HL-60 (cell line): ENCODE data around the gene CDHR3.

Experiments used
- DNase-seq, 2 experiments: peaks; one replicate each; pipeline ENCODE4 v3.0.0-alpha.2; 2010 to 2020; ENCODE audit warnings: low read depth in 1 of 2, low spot score in 1 of 2
- H3K27ac ChIP-seq: fragments of 250-450 bp; sonication (Bioruptor Pico); replicated peaks from 2 replicates; pipeline ENCODE4 v1.5.1; 2020; ENCODE audit warnings: mild to moderate bottlenecking, moderate library complexity
- H3K27me3 ChIP-seq: fragments of 250-450 bp; sonication (Bioruptor Pico); 2 replicates; pipeline ENCODE4 v1.5.1; 2021; ENCODE audit warnings: mild to moderate bottlenecking, moderate library complexity; ENCODE audit not compliant: insufficient read depth, poor library complexity, severe bottlenecking
- H3K4me3 ChIP-seq: replicated peaks from 2 replicates; pipeline ENCODE4 v1.5.1; 2011; ENCODE audit warnings: mild to moderate bottlenecking, control low read depth, low read length; ENCODE audit not compliant: insufficient read depth
- CTCF ChIP-seq: IDR thresholded peaks from one replicate; pipeline ENCODE4 v1.5.1; 2011; ENCODE audit warnings: low read length, control low read depth, inconsistent platforms; ENCODE audit not compliant: insufficient read depth
- GABPA ChIP-seq: IDR thresholded peaks from 2 replicates; pipeline ENCODE4 v1.6.1; 2012; ENCODE audit warnings: low read depth
- POLR2AphosphoS5 ChIP-seq: IDR thresholded peaks from 2 replicates; pipeline ENCODE4 v1.6.1; 2012; ENCODE audit warnings: low read depth
- REST ChIP-seq: IDR thresholded peaks from 2 replicates; pipeline ENCODE4 v1.6.1; 2012; ENCODE audit warnings: low read depth; ENCODE audit not compliant: insufficient replicate concordance
- SPI1 ChIP-seq: IDR thresholded peaks from 2 replicates; pipeline ENCODE4 v1.6.1; 2012; ENCODE audit warnings: low read depth, mild to moderate bottlenecking, borderline replicate concordance
- long read RNA-seq: library from polyadenylated mRNA; unstranded; transcript quantifications from one replicate; pipeline ENCODE4 v2.0.0, GENCODE V29; 2020

CDHR3 gene
- long read RNA-seq, partial matches to known transcripts = 0 of 1 reads
- long read RNA-seq, other reads (novel, unspliced or antisense) = 1 of 1 reads

- no peak for TF ChIP-seq CTCF
- no peak for TF ChIP-seq SPI1
- TF ChIP-seq REST = no peak
- TF ChIP-seq POLR2AphosphoS5 = no peak
- no peak for TF ChIP-seq GABPA
- H3K4me3 ChIP-seq = no peak within 1 kb of the TSS
- H3K27ac ChIP-seq = no peak within 1 kb of the TSS
- no peaks in the 10 kb centered on the region for H3K27me3 ChIP-seq
- DNase-seq = no peak
These were observed at the start of gene CDHR3 for GRCh38 chr7:105963038-105963667. TSS of gene CDHR3 (plus strand) at chr7:105963264. CDS start at chr7:105963319, 55 bp downstream.

- no peak for DNase-seq
- TF ChIP-seq SPI1 = no peak
- no peak for TF ChIP-seq GABPA
- TF ChIP-seq CTCF = no peak
- TF ChIP-seq REST = no peak
- no peak for TF ChIP-seq POLR2AphosphoS5
- H3K27ac ChIP-seq = no peak overlapping the region
These were observed 49.1 kb upstream of the CDHR3 start for GRCh38 chr7:105913947-105914346.

GRCh38 chr7:105916603-105917002, 46.5 kb upstream of the CDHR3 start:
- TF ChIP-seq POLR2AphosphoS5 (no peak), GABPA (no peak)
- DNase-seq = no peak

More at GRCh38 chr7:105913947-105914346, 49.1 kb upstream of the CDHR3 start:
- Histone ChIP-seq H3K4me3 (no peak overlapping the region), H3K27me3 (no peaks in the 10 kb centered on the region)

GRCh38 chr7:105917659-105918058, 45.4 kb upstream of the CDHR3 start:
- no peak overlapping the region for H3K27ac ChIP-seq
- no peak for TF ChIP-seq POLR2AphosphoS5
- no peak for TF ChIP-seq CTCF
- no peak for TF ChIP-seq SPI1
- no peak for TF ChIP-seq REST
- TF ChIP-seq GABPA = no peak
- H3K27me3 ChIP-seq = peaks cover 2% of the 10 kb centered on the region
- DNase-seq = no peak
- H3K4me3 ChIP-seq = no peak overlapping the region

More at GRCh38 chr7:105916603-105917002, 46.5 kb upstream of the CDHR3 start:
- peaks cover 2% of the 10 kb centered on the region for H3K27me3 ChIP-seq
- H3K4me3 ChIP-seq = no peak overlapping the region
- no peak overlapping the region for H3K27ac ChIP-seq
